Retina (tissue), 1 donor: ENCODE results near the gene DENND5B.
A peak's percentile ranks its signal among the peaks of the same experiment; 100 is the strongest.
"Not testable (repeated sequence)": the region's sequence is repeated elsewhere in the genome, so short reads cannot be mapped to it uniquely, and the experiment has no call there.

ENCODE experiments used
- DNase-seq: peaks from one replicate; pipeline ENCODE4 v3.0.0-alpha.2; 2016

Gene DENND5B

DNA sequence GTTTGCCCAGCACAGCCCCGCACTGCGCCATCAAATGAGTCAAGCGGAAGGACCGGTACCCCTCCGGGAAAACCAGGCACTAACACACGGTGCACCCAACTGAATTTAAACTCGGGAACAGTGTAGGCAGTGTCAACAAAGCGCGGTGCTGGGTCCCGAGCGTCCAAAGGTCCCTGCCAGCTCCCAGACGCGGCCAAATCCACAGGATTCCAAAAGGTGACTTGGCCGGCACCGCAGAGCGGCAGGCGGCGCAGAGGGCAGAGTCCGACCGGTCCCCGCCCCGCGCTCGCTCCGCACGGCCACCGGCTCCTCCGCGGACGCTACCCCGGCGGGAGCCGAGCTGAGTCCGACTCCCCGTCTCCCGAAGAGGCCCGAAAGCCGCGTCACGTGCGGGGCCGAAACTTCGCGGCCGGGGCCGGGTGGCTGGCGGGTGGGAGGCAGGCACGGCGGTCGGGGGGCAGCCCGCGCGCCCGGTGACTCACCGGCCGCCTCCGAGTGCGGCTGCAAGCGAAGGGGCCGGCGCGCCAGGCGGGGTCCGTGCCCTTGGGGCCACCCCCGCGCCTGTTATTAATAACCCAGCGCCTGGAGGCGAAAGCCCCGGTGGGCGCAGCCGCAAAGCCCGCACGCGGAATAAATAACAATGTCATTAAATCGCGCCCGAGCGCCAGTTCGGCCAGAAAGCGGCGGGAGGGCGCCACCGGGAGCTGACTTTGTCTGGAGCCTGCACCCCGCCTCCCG is 863 bp downstream of the DENND5B start:
- DNase-seq, result peak; percentile 88

DNA sequence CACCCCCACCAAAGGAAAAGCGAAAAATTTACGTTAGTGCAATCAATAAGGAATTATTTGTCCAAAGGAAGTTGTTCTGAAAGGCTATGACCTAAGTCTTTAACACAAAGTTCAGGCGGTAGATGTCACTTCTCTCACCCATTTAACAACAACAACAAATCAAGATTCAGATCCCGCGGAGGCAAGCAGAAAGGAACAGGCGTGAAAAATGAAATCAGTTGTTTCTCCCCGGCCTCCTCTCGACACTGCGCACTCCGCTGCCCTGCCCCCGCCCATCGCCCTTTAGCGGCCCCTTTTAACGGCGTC is 1.4 kb downstream of the DENND5B start:
- DNase-seq, result no peak

DNA sequence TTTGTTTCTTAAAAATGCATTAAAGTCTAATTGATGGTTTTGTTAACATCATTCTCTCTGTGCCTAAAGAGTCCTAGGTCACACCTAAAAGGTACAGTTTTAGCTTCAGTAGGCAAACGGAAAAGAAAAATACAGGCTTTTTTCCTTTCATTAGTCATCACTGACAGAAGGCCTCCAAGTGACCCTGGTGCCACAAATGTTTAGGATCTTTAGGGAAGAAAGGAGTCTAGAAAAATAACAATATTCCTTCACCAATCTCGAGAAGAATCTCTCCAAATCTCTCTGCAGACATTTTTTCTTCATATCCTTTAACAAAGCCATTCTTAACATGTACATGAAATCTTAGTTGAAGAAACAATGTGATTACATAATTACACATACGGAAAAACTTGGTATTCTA is 2.0 kb downstream of the DENND5B start:
- DNase-seq, result no peak

DNA sequence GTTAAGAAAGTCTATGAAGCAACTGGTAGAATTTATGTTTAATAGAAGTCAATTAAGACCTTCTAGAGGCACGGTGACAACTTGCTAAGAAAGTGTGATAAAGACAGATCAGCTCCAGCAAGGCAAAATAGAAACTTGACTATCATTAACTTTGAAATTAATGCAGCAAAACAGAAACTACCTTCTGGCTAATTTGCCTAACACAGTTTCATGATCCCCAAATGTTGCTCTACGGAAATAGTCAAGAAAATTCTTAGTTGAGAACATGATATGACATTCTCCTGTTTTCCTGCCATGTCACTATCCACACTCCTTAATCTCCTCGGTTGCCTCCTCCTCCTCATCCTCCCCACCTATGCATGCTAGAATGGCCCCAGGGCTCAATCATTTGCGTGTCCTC is 4.2 kb downstream of the DENND5B start:
- no peak for DNase-seq

GRCh38 chr12:31585895-31586294 is 5.0 kb downstream of the DENND5B start:
- DNase-seq, result no peak

DNA sequence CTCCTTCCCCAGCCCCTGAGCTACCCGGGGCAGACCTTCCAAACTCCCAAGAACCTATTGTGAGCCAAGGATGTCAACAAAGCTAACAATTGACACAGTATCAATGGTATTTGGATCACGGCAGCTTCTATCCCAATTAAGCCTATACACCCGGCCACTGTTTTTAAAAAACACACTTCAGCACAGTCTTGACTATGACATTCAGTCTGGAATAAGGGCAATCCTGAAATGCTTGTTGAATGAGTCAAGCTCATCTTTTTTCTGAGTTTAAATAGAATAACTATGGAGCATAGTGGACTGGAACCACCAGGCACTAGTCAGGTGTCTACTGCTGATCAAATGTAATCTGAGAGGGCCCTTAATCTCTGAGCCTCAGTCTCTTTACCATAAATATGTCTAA is 5.7 kb downstream of the DENND5B start:
- no peak for DNase-seq

DNA sequence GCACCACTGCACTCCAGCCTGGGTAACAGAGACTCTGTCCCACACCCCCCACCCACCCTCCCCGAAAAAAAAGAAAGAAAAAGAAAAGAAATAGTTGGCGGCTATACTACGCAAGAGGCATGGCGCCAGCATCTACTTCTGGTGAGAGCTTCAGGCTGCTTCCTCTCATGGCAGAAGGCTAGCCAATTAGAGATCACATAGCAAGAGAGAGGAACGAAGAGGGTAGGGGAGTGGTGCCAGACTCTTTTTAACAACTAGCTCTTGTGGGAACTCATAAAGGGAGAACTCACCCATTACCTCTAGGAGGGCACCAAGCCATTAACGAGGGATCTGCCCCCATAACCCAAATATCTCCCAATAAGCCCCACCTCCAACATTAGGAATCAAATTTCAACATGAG is 6.2 kb downstream of the DENND5B start:
- DNase-seq, result no peak

- DNase-seq, result no peak
Observed at GRCh38 chr12:31583878-31584277, 7.1 kb downstream of the DENND5B start.

DNA sequence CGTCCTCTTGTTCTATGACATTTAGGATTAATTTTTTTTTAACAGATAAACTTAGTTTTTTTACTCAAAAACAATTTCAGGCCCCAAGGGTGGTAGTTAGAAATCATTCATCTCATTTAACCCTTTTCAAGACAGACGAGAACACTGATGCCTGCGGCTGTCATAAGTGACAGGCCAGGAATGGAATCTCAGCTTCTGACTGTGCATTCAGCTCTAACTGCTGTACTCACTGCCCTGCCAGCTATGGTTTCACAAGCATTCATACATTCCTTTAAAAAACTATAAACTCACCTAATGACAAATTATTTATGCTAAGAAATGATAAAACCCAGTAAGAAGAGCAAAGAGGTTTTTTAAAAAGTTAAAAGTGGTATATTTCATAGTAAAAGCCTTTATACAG is 8.8 kb downstream of the DENND5B start:
- no peak for DNase-seq

DNA sequence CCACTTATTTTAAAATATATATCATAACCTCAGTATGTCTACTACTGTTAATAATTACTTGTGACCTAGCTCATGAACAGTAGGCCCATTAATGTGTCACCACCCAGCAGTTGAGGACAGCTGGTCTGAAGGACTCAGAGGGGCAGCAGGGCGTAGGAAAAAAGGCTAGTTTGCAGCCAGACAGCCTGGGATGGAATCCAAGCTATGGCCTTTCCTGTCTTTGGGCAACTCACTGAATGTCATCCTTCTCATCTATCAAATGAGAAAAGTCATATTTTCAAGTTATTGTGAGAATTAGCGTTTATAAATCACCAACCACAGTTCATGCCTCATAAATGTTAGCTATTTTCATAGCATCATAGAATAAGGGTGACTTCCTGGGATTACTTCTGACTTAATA is 12.3 kb downstream of the DENND5B start:
- no peak for DNase-seq

GRCh38 chr12:31574803-31575575 is 15.9 kb downstream of the DENND5B start:
- DNase-seq, result no peak

DNA sequence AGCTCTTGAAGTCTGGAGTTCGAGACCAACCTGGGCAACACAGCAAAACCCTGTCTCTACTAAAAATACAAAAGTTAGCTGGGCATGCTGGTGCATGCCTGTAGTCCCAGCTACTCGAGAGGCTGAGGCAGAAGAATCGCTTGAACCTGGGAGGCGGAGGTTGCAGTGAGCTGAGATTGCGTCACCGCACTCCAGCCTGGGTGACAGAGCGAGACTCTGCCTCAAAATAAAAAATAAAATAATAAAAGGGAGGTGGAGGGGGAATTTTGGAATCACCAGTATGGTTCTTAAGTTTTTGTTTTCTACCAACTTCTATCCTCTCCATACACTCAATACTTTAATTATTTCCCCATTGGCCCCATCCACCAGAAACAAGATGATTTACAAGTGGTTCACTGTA is 16.6 kb downstream of the DENND5B start:
- DNase-seq, result not testable (repeated sequence)

GRCh38 chr12:31572900-31573600 is 17.9 kb downstream of the DENND5B start:
- DNase-seq, result no peak

GRCh38 chr12:31570880-31571279 is 20.1 kb downstream of the DENND5B start:
- DNase-seq, result no peak

- not testable (repeated sequence) for DNase-seq
Observed at GRCh38 chr12:31569517-31569916, 21.4 kb downstream of the DENND5B start.

GRCh38 chr12:31568498-31568897 is 22.4 kb downstream of the DENND5B start:
- DNase-seq, result no peak

- no peak for DNase-seq
Observed at GRCh38 chr12:31567029-31567428, 23.9 kb downstream of the DENND5B start.

DNA sequence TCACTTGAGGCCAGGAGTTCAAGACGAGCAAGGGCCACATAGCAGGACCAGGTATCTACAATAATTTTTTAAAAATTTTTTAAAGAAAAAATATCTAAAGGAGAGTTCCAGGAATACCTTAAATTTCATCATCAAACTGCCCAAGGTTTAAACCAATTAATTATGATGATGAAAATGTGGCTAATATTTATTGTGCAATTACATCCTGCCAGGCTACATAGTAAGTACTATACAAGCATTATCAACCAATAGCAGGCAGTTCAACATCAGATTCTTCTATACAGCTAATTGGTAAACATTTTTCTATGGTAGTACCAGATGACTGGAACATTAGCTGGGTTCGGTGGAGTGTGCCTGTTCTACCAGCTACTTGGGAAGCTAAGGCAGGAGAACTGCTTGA is 24.4 kb downstream of the DENND5B start:
- no peak for DNase-seq

- no peak for DNase-seq
Observed at GRCh38 chr12:31562594-31563328, 28.2 kb downstream of the DENND5B start.

DNA sequence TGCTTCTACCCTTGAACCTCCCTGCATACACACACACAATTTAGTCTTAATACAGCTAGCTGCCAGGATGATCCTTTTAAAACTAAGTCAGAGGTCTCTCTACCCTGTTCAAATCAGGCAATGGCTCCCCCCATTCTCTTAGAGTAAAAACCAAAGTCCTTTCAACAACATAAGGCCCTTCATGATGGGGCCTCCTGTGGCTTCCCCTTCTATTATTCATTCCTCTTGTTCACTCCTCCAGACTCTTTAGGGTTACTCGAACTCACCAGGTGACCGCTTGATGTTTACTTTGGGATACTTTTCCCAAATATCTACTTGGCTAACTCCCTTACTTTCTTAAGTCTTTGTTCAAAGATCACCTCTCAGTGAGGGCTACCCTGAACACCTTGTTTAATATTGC is 30.4 kb downstream of the DENND5B start:
- DNase-seq, result no peak

- no peak for DNase-seq
Observed at GRCh38 chr12:31558521-31558920, 32.4 kb downstream of the DENND5B start.

DNA sequence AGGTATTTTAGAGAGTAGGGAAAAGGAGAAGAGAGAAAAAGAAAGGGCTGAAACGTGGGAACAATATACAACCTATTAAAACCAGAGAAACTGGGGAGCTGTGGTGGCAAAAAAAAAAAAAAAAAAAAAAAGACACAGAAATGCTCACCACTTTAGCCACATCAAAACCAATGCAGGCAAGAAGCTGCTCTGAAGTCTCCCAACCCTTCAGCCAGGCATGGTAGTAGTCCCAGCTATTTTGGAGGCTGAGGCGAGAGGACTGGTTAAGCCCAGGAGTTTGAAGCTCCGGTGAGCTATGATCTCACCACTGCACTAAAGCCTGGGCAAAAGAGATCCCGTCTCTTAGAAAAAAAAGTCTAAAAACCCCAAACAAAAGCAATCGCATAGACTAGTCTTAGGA is 33.2 kb downstream of the DENND5B start:
- DNase-seq, result no peak

DNA sequence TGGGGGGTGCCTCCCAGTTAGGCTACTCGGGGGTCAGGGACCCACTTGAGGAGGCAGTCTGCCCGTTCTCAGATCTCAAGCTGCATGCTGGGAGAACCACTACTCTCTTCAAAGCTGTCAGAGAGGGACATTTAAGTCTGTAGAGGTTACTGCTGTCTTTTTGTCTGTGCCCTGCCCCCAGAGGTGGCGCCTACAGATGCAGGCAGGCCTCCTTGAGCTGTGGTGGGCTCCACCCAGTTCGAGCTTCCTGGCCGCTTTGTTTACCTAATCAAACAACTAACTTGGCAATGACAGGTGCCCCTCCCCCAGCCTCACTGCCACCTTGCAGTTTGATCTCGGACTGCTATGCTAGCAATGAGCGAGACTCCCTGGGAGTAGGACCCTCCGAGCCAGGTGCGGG is 35.5 kb downstream of the DENND5B start:
- not testable (repeated sequence) for DNase-seq
